GM19467 (cell line): ENCODE measurements around the gene ZNF141.
A peak's percentile ranks its signal among the peaks of the same experiment; 100 is the strongest.
"Not testable (repeated sequence)": the region's sequence is repeated elsewhere in the genome, so short reads cannot be mapped to it uniquely, and the experiment has no call there.

Experiments
- ATAC-seq: cut with Tn5 transposase; IDR thresholded peaks from one replicate; pipeline ENCODE4 v1.9.1; 2021; ENCODE audit warnings: mild to moderate bottlenecking, moderate library complexity; ENCODE audit not compliant: unreplicated experiment

ZNF141 gene

GRCh38 chr4:337143-337931, at the start of gene ZNF141:
Gene ZNF141 (plus strand): TSS chr4:337814. CDS start chr4:337984, 170 bp downstream.
- ATAC-seq = peak; percentile 97

DNA sequence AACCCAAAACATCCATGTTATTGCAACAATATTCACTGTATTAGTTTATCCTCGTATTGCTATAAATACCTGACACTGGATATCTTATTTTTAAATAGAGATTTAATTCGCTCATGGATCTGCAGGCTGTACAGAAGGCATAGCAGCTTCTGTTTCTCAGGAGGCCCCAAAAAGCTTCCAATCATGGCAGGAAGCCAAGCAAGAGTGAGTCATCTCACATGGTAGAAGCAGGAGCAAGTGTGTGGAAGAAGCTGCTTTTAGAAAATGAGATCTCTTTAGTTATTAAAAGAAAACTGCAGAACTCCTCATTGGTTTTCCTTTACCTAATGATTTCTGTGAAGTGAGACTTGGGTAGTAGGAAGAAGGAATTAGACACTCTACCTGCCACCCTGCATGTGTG, 48.7 kb upstream of the ZNF141 start:
- ATAC-seq = no peak

DNA sequence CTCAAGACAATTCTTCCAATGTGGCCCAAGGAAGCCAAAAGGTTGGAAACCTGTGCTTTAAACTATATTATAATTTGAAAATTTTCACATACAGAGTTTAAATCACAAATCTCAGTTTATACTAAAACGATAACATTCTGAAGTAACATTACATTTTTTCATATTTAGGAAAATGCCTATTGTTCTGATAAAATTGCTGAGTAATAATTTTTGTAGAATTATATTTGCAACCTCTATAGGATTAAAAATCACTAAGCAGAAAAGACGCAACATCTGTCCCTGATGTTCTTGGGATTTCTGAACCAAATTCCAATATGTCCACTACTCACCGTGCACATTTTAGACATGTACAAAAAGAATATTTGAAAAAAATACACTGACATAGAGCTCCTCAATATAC, 42.9 kb upstream of the ZNF141 start:
- ATAC-seq = no peak

- ATAC-seq = no peak
Observed at GRCh38 chr4:302381-302780, 35.2 kb upstream of the ZNF141 start.

DNA sequence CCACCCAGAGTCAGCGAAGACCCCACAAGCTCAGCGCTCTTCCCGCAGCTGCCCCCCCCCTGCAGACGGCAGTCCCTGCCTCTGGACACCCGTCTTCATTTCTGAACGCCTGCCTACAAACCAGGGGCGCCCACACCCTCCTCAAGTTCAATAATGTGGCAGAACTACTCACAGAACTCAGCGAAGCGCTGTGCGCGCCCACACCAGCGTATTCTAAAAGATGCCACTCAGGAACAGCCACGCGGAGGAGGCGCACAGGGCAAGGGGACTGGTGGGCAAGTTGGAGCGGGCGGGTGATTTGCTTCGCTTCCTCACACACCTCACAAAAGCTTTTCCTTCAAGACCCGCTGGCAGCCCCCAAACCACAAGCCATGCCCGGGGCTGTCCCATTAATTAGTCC, 33.1 kb upstream of the ZNF141 start:
- not testable (repeated sequence) for ATAC-seq

DNA sequence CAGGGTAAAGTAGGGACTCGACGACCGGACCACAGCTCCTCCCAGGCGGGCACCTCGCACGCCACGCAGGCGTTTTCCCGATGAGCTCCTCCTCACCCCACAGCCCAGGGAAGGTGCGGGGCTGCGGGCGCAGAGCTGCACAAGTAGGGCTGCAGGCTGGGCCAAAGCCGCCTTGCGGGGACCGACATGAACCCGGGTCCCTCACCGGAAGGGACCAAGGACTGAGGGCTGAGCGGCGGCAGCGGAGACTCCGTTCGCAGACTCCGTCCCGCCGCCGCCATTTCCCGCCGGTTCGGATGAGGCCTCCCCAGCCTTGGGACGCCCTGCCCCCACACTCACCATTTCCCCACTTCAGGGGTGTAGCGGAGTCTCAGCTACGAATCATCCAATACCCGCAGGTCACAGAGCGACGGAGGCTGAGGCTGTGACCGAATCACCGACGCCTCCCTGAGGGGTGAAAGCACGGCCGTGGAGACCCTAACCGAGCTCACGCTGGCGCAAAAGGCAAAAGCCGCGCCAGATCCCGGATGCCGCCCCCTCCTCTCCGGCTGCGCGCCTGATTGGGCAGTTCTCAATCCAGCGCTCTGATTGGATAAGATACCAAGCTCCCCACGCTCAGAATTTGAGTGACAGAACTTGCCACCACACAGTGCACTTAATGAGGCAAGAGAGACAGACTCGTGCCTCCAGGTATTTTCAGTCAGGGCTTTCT, 32.5 kb upstream of the ZNF141 start, which contains the start of gene ZNF732:
Gene ZNF732 (minus strand): TSS at position 506 of the 712 bp plus-strand sequence. CDS start 164 bp downstream, at position 342.
- ATAC-seq = no peak

DNA sequence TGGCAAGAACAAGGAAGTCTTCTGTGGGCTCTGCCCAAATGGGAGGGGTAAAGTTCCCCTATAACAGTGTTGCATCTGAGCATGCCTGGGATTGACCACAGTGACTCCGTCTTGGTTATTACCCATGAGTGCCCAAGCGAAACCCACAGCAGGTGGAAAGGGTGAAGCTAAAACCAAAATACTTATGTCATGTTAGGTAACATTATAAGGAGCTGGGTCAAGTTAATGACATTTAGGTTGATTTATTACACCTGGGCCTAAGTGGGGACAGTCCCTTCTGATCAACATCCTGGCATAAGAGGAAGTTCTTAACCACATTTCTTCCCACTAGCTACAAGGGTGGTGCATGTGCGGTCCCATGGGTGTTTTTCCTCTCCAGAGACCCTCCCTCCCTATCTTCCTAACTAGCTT, 31.1 kb upstream of the ZNF141 start:
- peak; percentile 64 for ATAC-seq

- ATAC-seq = no peak
Observed at GRCh38 chr4:309807-310206, 27.8 kb upstream of the ZNF141 start.

DNA sequence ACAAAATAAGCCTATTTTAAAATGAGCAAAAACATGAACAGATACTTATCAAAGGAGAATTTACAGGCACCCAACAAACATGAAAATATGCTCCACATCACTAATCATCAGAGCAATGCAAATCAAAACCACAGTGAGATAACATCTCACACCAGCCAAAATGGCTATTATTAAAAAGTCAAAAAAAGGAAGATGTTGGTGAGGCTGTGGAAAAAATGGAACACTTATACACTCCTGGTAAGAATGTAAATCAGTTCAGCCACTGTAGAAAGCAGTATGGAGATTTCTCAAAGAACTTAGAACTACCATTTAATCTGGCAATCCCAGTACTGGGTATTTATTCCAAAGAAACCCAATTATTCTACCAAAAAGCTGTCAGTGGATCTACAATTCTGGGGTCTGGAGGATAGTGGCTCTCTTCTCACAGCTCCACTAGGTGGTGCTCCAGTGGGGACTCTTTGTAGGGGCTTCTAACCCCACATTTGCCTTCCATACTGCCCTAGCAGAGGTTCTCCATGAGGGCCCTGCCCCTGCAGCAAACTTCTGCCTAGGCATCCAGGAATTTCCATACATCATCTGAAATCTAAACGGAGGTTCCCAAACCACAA, 23.2 kb upstream of the ZNF141 start:
- ATAC-seq = no peak

GRCh38 chr4:328729-329128, 8.9 kb upstream of the ZNF141 start:
- ATAC-seq = no peak

DNA sequence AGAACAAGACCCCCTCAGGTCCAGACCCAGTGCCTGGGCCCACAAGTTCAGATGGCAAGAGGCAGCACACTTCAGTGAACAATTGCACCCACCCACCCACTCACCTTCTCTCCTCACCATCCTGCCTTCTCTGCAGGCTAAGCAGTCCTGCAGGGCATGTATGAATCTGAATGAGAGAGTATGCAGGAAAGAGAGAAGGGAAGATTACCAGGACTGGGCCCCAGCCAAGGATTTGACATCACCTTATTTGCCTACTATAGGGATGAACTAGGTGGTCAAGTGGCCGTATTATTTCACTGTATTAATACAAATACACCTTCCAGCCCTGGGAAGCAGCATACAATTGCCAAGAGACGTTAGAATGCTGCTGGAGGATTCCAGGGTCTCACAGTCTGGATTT, 2.1 kb upstream of the ZNF141 start:
- no peak for ATAC-seq

- no peak for ATAC-seq
Observed at GRCh38 chr4:336099-336892, 1.3 kb upstream of the ZNF141 start.

DNA sequence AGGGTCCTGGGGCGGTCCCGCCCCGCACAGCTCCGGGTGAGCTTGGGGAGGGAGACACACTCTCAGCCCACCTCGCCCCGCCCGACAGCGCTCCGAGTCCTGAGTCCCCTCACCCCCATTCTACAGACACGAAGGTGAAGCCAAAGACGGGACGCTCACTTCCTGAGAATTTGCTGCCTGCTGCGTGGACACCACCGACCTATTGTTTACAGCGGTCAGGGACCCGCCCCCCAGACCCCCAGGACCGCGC, 796 bp upstream of the ZNF141 start:
- no peak for ATAC-seq

DNA sequence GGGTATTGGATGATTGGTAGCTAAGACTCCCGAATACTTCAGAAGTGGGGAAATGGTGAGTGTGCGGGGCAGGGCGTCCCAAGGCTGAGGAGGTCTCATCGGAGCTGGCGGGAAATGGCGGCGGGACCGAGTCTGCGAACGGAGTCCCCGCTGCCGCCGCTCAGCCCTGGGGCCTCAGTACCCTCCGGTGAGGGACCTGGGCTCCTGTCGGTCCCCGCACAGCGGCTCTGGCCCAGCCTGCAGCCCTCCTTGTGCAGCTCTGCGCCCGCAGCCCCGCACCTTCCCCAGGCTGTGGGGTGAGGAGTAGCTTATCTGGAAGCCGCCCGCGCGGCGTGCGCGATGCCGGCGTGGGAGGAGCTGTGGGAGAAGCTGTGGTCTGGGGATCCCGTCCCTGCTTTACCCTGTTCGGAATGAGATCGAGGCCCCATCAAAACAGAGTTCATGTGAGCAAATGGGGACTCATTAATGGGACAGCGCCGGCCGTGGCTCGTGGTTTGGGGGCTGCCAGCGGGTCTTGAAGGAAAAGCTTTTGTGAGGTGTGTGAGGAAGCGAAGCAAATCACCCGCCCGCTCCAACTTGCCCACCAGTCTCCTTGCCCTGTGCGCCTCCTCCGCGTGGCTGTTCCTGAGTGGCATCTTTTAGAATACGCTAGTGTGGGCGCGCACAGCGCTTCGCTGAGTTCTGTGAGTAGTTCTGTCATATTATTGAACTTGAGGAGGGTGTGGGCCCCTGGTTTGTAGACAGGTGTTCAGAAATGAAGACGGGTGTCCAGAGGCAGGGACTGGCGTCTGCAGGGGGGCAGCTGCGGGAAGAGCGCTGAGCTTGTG, 531 bp downstream of the ZNF141 start:
- ATAC-seq = peak; percentile 30

DNA sequence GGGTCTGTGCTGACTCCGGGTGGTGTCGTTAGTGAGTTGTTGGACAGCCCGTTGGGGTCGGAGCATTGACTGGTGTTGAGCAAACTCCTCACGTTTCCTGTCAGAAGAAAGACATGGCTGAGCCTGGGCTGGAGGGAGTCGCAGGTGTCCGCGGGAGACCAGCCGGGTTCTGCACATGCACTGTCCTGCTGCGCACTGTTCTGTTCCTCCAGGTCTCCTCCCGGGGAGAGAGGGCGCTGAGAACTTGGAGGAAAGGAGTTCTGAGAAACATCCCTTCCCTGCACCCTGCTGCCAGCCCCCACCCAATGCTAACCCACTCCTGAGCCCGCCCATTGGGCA, 1.1 kb downstream of the ZNF141 start:
- ATAC-seq = no peak

- no peak for ATAC-seq
Observed at GRCh38 chr4:340011-340410, 2.4 kb downstream of the ZNF141 start.

GRCh38 chr4:373062-373839, 35.6 kb downstream of the ZNF141 start:
- ATAC-seq = no peak

DNA sequence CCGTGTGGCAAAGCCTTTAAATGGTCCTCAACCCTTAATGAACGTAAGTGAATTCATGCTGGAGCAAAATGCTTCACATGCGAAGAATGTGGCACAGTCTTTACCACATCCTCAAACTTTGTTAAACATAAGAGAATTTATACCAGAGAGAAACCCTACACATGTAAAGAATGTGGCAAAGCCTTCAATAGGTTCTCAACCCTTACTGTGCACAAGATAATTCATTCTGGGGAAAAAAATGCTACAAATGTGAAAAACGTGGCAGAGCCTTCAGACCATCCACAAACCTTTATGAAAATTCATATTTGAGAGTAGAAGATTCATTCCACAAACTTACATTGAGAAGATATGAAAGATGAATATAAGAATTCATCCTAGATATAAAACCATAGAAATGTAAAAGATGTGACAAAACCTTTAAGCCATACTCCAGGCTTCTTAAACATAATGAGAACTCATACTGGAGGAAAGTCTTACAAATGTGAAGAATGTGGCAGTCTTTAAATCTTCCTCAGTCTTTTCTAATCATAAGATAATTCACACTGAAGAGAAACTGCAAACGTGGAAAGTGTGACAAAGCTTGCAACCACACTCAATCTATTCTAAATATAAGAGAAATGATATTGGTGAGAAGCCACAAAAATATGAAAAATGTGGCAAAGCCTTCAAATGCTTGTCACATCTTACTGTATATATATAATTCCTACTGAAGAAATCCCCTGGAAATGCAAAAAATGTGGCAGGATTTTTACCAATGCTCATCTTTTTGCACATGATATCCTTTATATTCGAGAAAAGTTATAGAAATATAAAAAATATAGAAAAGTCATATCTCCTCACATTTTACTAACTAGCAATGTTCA, 36.9 kb downstream of the ZNF141 start:
- ATAC-seq = no peak
